ENCODE results near the gene LTBP1. TPM values are rescaled to one million over a fixed set of nuclear protein-coding genes. Genes with fewer than 3 reads are reported as not detected.

The LTBP1 gene
- total and polyA plus RNA-seq, 10 of the 15 experiments (the other 5 are each of a cell fraction or from before 2014, with no cell fraction given) = 0.01 to 0.28 (median 0.12) TPM; not detected in 2

DNA sequence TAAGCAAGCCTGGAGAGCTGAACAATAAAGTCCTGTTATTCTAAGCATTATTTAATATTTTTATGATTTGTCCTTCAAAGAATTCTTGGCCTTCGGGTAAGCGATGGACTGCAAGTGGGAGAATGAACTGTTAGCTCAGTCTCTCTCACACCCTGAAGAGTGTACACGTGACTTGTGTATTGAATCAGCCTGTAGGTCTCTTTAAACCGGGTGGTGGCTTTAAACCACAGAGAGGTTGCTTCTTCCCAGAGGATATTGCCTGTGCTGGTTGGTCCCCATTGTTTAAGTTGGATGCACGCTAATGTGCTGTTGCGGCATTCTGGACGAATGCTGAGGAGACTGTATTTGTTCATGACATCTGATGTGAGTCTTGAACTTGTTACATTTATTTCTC, 183.3 kb downstream of the LTBP1 start:
- intact Hi-C loops (cut with micrococcal nuclease; ENCODE audit: unreplicated experiment) = no loop called here
- CTCF ChIA-PET = no interaction called here
- TF ChIP-seq, protein P1, sequence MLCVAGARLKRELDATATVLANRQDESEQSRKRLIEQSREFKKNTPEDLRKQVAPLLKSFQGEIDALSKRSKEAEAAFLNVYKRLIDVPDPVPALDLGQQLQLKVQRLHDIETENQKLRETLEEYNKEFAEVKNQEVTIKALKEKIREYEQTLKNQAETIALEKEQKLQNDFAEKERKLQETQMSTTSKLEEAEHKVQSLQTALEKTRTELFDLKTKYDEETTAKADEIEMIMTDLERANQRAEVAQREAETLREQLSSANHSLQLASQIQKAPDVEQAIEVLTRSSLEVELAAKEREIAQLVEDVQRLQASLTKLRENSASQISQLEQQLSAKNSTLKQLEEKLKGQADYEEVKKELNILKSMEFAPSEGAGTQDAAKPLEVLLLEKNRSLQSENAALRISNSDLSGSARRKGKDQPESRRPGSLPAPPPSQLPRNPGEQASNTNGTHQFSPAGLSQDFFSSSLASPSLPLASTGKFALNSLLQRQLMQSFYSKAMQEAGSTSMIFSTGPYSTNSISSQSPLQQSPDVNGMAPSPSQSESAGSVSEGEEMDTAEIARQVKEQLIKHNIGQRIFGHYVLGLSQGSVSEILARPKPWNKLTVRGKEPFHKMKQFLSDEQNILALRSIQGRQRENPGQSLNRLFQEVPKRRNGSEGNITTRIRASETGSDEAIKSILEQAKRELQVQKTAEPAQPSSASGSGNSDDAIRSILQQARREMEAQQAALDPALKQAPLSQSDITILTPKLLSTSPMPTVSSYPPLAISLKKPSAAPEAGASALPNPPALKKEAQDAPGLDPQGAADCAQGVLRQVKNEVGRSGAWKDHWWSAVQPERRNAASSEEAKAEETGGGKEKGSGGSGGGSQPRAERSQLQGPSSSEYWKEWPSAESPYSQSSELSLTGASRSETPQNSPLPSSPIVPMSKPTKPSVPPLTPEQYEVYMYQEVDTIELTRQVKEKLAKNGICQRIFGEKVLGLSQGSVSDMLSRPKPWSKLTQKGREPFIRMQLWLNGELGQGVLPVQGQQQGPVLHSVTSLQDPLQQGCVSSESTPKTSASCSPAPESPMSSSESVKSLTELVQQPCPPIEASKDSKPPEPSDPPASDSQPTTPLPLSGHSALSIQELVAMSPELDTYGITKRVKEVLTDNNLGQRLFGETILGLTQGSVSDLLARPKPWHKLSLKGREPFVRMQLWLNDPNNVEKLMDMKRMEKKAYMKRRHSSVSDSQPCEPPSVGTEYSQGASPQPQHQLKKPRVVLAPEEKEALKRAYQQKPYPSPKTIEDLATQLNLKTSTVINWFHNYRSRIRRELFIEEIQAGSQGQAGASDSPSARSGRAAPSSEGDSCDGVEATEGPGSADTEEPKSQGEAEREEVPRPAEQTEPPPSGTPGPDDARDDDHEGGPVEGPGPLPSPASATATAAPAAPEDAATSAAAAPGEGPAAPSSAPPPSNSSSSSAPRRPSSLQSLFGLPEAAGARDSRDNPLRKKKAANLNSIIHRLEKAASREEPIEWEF (IDR thresholded peaks at IDR 0.05; ENCODE audit: insufficient replicate concordance, low read depth, low read length) = no peak
- TF ChIP-seq, protein P2, sequence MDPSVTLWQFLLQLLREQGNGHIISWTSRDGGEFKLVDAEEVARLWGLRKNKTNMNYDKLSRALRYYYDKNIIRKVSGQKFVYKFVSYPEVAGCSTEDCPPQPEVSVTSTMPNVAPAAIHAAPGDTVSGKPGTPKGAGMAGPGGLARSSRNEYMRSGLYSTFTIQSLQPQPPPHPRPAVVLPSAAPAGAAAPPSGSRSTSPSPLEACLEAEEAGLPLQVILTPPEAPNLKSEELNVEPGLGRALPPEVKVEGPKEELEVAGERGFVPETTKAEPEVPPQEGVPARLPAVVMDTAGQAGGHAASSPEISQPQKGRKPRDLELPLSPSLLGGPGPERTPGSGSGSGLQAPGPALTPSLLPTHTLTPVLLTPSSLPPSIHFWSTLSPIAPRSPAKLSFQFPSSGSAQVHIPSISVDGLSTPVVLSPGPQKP (IDR thresholded peaks at IDR 0.05; ENCODE audit: low read depth, low read length) = no peak
- TF ChIP-seq GATAD2B (conservative IDR thresholded peaks at IDR 0.05; ENCODE audit: low read depth) (no peak), BRCA1 (IDR thresholded peaks at IDR 0.05; ENCODE audit: low read depth, low read length) (no peak), IRF4 (IDR thresholded peaks at IDR 0.05; ENCODE audit: low read depth, low read length) (no peak), SRF (IDR thresholded peaks at IDR 0.05; ENCODE audit: low read depth in 2 of 2, low read length in 2 of 2) (no peak), ETV6 (conservative IDR thresholded peaks at IDR 0.05 in 1 of 2, IDR thresholded peaks at IDR 0.05 in 1 of 2; ENCODE audit: borderline replicate concordance in 1 of 2, low read depth in 1 of 2) (no peak), PAX8 (IDR thresholded peaks at IDR 0.05) (no peak), CREB1 (IDR thresholded peaks at IDR 0.05; ENCODE audit: low read depth) (no peak)
- TF ChIP-seq, protein P3, sequence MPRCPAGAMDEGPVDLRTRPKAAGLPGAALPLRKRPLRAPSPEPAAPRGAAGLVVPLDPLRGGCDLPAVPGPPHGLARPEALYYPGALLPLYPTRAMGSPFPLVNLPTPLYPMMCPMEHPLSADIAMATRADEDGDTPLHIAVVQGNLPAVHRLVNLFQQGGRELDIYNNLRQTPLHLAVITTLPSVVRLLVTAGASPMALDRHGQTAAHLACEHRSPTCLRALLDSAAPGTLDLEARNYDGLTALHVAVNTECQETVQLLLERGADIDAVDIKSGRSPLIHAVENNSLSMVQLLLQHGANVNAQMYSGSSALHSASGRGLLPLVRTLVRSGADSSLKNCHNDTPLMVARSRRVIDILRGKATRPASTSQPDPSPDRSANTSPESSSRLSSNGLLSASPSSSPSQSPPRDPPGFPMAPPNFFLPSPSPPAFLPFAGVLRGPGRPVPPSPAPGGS (IDR thresholded peaks at IDR 0.05; ENCODE audit: borderline replicate concordance, insufficient read depth, low read depth, low read length, poor library complexity, severe bottlenecking) = no peak
- TF ChIP-seq, protein P4, sequence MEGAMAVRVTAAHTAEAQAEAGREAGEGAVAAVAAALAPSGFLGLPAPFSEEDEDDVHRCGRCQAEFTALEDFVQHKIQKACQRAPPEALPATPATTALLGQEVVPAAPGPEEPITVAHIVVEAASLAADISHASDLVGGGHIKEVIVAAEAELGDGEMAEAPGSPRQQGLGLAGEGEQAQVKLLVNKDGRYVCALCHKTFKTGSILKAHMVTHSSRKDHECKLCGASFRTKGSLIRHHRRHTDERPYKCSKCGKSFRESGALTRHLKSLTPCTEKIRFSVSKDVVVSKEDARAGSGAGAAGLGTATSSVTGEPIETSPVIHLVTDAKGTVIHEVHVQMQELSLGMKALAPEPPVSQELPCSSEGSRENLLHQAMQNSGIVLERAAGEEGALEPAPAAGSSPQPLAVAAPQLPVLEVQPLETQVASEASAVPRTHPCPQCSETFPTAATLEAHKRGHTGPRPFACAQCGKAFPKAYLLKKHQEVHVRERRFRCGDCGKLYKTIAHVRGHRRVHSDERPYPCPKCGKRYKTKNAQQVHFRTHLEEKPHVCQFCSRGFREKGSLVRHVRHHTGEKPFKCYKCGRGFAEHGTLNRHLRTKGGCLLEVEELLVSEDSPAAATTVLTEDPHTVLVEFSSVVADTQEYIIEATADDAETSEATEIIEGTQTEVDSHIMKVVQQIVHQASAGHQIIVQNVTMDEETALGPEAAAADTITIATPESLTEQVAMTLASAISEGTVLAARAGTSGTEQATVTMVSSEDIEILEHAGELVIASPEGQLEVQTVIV (IDR thresholded peaks at IDR 0.05; ENCODE audit: borderline replicate concordance, partially characterized antibody) = no peak
- TF ChIP-seq, protein P5, sequence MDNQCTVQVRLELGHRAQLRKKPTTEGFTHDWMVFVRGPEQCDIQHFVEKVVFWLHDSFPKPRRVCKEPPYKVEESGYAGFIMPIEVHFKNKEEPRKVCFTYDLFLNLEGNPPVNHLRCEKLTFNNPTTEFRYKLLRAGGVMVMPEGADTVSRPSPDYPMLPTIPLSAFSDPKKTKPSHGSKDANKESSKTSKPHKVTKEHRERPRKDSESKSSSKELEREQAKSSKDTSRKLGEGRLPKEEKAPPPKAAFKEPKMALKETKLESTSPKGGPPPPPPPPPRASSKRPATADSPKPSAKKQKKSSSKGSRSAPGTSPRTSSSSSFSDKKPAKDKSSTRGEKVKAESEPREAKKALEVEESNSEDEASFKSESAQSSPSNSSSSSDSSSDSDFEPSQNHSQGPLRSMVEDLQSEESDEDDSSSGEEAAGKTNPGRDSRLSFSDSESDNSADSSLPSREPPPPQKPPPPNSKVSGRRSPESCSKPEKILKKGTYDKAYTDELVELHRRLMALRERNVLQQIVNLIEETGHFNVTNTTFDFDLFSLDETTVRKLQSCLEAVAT (IDR thresholded peaks at IDR 0.05) = no peak

More for the DNA sequence above, 183.3 kb downstream of the LTBP1 start:
- Histone ChIP-seq H2AFZ (ENCODE audit: control insufficient read depth, low read depth, low read length) (no peak overlapping the region), H3K9me3 (replicated peaks; ENCODE audit: control insufficient read depth, insufficient read depth, low read length) (no peaks in the 10 kb centered on the region), H3K4me1 (ENCODE audit: control insufficient read depth, insufficient read depth, low read length) (no peaks in the 10 kb centered on the region), H3K79me2 (ENCODE audit: control insufficient read depth, insufficient read depth, low read length) (no peaks in the 10 kb centered on the region), H3K27me3 (replicated peaks in 1 of 2; ENCODE audit: control insufficient read depth in 2 of 2, insufficient read depth in 2 of 2, low read length in 1 of 2) (peaks cover 0 to 2% of the 10 kb centered on the region in 2 experiments; a peak in 1 of 4 replicates), H4K20me1 (ENCODE audit: control insufficient read depth, insufficient read depth) (no peaks in the 10 kb centered on the region), H3K9ac (ENCODE audit: control insufficient read depth, insufficient read depth, low read length) (no peak overlapping the region), H3K27ac (ENCODE audit: control insufficient read depth, insufficient read depth) (no peak overlapping the region), H3K36me3 (ENCODE audit: control insufficient read depth in 2 of 2, insufficient read depth in 2 of 2, low read length in 1 of 2) (no peaks in the 10 kb centered on the region), H3K4me3 (no peak overlapping the region), H3K4me2 (ENCODE audit: control insufficient read depth, insufficient read depth) (no peak overlapping the region)
- ATAC-seq = no peak
- DNase-seq (ENCODE audit: low read depth, low spot score) = no peak
- FAIRE-seq = no peak
- in situ Hi-C loops (cut with MboI) = no loop called here
- ChIA-PET POLR2A (no interaction called here), RAD21 (ENCODE audit: unreplicated experiment) (no interaction called here), SMC1A (ENCODE audit: uncharacterized antibody, unreplicated experiment) (no interaction called here)
- WGBS (ENCODE audit: insufficient coverage, insufficient replicate concordance, low lambda C conversion rate, missing lambda C conversion rate) = 70% methylated on average over 7 of the region's 7 CpGs
- BruUV-seq (replicated peaks) = no TSS peak

All from GM12878 (cell line).